Dermis microvascular lymphatic vessel endothelial cell (primary cell): ENCODE data around the gene BTBD18. TPM values are rescaled to one million over a fixed set of nuclear protein-coding genes. Genes with fewer than 3 reads are reported as not detected.
A peak's percentile ranks its signal among the peaks of the same experiment; 100 is the strongest.

Experiments
- DNase-seq, 2 donors: peaks; one replicate each; pipeline versions ENCODE4 v3.0.0 to v3.0.0-alpha.2; 2010; ENCODE audit warnings: low read depth in 2 of 2
- total RNA-seq: library from RNA; depleted of rRNA; stranded (reverse); fragments of >200 nt; gene quantifications from 2 replicates; pipeline ENCODE4 v1.2.1, GENCODE V29; 2014

BTBD18 gene
- total RNA-seq, 1 donor from 2014 or later: not detected

DNA sequence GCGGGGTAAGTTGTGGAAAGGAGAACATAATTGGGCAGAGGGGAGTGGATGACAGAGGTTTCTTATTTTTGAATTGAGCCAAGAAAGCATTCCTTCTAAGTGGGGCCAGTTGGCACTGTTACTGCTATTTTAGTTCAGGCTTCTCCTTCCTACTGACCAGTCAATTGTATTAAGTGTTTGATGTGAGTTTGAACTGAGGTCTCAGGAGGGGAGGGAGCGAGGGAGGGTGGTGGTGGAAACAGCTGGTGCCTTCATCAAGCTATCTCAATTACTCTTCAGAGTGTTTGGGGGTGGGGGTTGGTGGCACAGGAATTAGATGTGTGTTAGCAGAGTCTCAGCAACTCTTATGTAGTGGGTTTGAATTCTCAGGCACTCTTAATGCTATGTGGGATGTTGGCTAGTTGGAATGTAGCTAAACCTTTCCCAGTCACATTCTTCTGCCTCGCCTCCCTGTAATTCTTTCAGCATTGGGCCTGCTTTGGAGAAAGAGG, 24.5 kb upstream of the BTBD18 start:
- DNase-seq: peak in 1 of 2 donors; percentile 78

DNA sequence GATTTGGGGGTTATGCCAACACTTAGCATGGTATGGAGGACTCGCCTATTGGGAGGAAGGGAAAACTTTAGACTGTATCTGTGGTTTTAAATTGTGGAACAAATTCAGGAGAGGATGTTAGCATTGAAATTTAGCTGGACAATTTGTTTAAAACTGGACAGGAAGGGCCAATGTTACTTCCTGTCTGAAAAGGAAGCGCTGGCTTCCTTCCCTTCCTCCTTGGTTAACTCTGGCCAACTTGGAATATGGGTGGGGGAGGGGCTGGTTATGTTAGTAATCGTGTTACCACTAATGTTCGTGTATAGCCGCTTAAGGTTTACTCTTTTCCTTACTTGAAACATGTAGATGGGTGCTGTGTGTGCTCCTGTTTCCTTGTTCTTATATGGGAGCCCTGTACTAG, 23.9 kb upstream of the BTBD18 start:
- peak in 1 of 2 donors; percentile 69 for DNase-seq

DNA sequence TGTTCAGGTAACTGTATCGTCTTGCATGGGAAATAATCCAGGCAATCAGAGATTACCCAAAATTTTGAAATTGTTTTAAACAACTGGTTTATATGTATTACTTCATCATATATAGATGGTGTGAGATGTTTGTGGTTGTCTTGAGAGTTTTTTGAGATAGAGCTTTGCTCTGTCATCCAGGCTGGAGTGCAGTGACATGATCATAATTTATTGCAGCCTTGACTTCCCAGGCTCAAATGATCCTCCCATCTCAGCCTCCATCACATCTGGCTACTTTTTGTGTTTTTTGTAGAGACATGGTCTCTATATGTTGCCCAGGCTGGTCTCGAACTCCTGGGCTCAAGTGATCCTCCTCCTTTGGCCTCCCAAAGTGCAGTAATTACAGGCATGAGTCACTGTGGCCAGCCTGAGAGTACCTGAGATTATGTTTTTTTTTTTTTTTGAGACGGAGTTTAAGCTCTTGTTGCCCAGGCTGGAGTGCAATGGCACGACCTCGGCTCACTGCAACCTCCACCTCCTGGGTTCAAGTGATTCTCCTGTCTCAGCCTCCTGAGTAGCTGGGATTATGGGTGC, 21.5 kb upstream of the BTBD18 start:
- no peak for DNase-seq

DNA sequence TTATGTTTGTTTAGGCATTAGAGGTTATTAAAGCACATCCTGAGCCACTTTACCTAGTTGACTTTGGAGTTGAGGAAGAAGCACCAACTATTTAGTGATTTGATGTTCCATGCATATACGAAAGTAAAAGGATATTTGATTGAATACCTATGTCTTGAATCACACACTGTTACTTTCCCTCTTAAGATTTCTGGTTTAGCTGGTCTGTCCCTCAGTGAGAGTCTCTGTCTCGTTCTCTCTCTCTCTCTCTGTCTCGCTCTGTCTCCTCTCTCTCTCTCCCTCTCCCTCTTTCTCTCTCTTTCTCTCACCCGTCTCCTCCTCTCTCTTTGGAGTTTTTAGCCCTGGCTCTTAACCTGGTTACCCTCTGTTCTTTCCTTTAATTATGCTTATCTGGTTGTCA, 20.9 kb upstream of the BTBD18 start:
- no peak for DNase-seq

DNA sequence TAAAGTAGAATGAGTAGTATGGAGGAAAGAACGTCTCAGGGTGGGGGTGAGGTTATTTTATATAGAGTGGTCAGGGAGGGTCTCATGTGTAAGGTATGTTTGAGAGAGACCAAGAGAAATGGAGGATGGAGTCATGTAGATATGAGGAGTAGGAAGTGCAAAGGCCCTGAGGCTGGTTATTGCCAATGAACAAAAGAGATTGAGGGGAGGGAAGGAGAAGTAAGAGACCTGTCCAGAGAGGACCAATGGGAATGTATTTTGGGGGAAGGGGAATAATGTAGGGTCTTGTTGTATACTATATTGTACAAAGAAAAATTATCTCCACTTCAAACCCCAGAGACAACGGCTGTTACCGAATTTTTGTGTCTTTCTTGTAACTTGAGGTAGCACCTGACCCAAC, 19.7 kb upstream of the BTBD18 start:
- no peak for DNase-seq

DNA sequence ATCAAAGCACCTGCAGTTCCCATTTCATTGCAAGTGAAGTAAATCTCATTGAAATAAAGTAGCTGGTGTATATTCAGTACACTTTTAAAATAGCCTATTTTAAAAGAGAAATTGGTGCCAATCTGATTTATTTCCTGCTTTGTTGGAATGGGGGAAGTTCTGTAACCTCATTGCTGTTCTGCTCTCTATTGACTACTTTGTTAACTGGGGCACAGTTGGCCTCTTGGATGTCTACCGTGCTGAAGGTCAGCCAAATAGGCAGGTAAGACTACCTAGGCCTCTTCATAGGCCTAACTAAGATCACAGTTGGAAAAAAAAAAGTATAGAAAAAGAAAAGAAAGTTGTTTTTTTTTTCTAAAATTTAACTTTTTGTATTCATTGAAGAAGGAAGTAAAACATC, 19.2 kb upstream of the BTBD18 start:
- DNase-seq: no peak

DNA sequence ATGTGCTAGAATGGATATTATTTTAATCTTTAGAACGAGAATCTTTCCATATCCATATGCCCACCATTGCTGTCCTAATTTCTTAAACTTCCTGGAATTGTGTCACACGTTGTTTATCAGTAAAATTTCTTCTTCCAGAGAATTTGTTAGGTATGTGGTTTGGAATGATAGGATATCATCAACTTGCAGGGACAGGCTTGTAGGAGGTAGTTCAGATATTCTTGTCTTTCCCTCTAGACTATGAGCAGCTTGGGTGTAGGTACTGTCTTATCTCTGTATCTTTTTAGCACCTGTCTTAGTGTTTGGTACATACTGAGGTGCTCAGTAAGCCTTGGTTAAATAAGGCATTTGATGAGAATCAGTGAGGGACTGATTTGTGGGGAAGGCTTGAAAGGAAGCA, 13.4 kb upstream of the BTBD18 start:
- DNase-seq: no peak

DNA sequence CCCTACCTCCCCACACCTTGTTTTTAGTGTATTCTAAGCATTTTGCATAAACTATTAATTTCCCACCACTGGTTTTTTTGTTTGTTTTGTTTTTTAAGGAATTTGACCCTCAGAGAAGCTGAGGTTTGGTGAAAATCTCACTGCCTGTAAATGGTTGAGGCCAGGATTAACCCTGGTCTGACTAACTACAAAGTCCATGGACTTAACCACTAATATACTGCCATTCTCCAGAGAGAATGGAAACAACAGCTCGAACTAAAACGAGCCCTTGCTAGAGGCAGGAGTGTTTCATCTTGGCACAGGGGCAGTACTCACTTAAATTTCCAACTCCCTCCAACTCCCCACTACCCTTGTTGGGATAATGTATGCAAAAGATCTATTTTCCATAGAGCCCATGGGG, 12.9 kb upstream of the BTBD18 start:
- DNase-seq: no peak

DNA sequence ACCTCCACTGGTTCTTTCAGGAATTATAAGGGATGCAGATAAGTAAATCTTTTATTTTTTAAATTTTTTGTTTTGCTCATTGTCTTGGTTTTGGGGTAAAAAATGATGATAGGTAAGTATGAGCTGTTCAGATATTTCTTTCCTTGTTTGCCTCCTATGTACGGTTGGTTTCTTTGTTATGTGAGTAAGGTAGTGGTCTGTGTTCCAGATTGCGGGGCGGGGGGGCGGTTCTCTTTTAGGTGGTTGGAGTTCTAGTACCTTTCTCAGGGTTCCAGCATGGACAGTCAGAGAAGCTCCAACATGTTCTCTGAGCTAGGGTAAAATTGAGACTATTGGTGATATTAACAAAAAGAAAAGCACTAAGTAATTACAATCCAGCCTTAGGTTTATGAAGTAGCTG, 12.4 kb upstream of the BTBD18 start:
- DNase-seq: no peak

DNA sequence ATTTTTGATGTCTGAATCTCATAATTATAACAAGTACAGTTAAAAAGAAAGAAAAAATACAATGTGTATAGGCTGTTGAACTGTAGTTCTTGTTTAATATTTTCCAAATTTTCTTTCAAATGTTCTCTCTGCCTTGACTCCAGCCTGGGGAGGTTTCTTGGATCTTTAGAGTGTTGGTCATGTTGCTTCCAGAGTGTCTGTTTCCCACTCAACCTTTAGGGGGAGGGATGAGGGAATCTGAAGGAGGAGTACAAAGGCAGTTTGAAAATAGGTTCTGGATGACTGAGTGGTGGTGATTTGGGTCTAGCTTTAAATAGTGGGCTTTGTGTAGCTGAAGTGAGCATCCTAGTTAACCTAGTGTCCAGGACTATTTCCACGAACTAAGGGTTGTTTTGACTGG, 11.9 kb upstream of the BTBD18 start:
- DNase-seq: peak in 1 of 2 donors; percentile 62

DNA sequence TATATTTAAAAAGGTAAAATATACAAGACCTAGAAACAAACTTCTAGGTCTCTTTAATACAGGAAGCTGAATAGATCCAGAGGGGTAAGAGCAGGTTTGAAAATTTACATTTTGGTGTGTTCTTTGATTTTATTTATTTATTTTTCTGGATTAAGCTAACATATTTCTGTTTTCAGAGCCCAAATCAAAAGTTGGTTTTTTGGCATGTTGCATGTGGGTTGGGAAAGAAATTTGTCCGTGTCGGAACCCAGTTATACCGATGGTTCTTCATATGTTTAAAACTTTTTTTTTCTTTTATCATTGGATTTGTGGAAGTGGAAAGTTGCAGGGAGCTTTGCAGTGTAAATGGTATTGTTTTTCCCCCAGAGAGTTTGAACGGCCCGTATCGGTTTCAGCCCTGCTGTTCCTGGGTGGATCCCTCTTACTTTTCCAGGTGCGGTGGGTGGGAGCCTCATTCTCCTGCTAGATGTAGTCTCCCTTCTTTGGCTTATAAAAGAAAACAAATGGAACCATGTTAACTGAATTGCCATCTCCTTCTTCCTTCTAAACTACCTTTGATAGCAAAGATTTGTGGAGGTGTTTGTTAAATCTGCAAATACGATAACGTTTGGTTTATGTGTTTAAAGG, 10.7 kb upstream of the BTBD18 start:
- DNase-seq: no peak

DNA sequence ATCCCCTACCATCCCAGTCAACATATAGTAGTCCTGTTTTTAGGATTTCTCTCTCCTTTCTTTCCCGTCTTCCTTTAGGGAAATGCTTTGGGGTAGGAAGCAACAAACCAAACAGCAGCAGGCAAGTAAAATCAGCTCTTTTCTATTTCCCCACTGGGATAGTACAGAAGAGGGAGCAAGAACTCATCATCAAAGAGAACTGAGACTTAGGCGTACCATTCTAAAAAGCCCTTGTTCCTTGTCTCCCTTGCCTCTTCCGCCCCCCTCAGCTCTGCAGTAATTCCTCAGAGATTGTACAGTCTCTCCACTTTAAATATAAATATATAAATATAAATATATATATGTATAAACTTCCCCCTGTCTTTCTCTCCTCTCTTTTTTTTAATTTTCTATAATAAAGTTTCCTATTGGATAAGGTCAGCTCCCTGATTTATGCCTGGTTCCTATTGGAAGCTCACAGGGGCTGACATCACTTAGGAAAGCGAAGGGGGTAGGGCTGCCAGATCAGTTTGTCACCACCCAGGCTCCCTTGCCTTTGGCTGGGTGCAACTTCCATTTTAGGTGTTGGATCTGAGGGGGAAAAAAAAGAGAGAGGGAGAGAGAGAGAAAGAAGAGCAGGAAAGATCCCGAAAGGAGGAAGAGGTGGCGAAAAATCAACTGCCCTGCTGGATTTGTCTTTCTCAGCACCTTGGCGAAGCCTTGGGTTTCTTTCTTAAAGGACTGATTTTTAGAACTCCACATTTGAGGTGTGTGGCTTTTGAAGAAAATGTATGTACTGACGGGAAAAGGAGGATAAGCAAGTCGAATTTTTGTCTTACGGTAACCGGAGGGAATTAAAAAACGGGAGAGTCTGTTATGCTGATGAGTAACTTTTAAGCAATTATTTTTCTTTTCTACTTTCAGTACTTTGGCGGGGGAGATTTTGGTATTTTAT, 9.9 kb upstream of the BTBD18 start, which contains the start of gene CTNND1:
TSS of gene CTNND1 (plus strand) at position 502 of the 934 bp plus-strand sequence. CDS start 29,677 bp downstream, outside the sequence.
- peak; percentile 97 to 98 for DNase-seq

DNA sequence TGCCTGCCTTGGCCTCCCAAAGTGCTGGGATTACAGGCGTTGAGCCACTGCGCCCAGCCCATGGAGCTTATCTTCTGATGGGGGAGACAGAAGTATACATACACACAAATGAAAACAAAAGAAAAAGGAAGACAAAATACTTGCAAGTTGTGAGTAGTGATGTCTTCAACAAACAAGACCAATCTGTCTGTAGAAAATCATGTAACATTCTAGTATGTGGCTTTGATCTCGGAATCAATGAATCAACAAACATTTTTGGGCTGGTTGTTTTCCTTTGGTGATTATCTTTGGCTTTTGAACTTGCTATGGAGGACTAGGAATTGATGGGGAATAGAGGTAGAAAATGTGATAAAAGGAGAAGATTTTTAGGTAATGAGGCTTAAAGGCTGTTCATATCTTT, 6.6 kb upstream of the BTBD18 start:
- no peak for DNase-seq

DNA sequence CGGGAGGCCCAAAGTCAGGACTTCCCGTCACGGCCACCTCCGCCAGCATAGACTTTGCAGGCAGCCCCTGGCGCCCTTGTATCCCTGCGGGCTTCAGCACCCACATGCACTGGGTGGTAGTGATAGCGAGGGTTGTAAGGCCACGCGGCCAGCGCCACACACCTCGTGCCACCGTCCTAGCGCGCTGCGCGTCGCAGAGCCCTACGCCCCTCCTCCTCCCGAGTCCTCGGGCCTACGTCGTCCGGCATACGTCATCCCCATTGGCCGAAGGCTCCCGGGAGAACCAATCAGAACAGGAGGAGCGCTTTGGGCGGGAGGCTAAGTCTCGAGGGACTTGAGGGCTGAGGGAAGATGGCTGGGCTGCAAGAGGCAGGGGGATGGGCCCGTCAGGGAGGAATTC, 1.3 kb upstream of the BTBD18 start:
- no peak for DNase-seq

DNA sequence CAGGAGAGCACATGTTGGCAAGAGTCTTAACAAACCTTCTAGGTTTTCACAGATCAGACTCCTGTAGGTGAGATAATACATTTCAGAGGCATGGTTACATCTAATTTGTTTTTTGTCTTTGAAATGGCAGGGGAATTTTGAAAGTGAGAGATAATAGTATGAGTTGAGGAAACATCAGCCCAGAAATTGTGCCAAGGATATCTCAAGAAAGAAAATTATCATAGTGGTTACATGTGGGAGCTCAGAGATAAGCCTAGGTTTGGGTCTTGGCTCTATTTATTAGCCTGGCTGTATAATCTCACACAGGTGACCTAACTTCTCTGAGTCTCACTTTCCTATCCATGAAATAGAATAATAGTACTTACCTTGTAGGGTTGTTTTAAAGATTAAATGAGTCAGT, 443 bp downstream of the BTBD18 start:
- DNase-seq: no peak

DNA sequence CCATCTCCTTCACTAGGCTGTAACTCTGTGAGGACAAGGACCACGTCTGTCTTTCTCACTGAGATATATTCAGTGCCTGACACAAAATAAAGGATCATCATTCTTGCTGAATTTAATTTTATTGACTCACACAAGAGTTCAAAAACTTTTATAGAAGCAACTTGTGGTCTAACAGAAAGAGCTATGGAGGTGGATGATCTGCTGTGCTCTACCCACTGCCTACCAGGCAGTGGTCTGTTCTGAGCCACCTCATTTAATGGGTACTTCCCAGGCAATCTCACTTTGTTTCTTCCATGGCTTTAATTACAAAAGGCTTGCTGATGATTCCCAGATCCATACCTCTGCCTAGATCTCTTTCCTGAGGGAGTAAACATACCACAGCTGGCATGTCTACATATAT, 4.7 kb downstream of the BTBD18 start:
- no peak for DNase-seq

DNA sequence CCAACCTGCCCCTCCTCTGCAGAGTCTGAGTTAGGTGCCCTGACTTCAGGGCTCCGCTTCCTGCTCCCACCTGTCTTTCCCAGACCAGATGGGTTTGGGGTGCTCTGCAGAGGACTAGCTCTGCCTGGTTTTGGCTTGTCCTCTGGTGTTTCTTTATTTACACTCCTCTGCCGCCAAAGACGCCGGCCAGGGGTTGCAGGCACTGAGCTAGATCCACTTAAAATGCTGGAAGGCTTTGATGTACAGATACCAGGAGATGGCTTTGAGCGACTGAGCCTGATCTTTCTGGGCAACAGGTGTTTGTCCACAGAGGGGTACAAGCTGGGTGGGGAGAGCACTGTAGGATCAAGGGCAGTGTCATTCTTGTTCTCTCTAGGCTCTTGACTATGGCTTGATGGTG, 6.4 kb downstream of the BTBD18 start:
- no peak for DNase-seq

DNA sequence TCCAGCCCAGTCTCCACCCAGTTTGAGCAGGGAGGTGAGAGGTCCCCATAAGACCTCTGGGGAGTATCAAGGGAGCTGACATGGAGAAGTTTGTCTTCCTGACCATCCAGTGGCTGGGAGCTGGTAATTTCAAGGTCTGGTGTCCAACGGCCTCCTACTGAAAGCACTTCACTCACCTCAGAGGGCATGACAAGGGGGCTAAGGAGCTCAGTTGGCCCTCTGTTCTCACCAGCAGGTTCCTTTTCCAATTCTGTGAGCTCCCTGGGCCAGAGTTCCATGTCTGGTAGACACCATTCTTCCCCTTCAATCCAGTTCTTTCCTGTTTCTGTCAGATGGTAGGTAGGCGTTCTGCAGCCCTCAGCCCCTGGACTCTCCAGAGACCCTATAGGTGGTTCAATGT, 7.3 kb downstream of the BTBD18 start:
- no peak for DNase-seq

DNA sequence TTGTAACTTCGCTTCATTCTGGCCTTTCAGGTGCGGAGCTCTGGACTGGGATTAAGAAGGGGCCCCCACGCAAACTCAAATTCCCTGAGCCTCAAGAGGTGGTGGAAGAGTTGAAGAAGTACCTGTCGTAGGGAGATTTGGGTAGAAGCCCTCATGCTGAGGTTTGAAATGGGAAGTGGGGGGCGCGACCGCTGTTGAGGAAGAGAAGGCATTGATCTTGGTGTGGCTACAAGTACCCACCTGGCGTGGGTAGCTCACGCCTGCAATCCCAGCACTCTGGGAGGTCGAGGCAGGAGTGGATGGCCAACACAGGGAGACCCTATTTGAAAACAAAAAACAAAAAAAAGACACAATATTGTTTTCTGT, 9.5 kb downstream of the BTBD18 start:
- no peak for DNase-seq

DNA sequence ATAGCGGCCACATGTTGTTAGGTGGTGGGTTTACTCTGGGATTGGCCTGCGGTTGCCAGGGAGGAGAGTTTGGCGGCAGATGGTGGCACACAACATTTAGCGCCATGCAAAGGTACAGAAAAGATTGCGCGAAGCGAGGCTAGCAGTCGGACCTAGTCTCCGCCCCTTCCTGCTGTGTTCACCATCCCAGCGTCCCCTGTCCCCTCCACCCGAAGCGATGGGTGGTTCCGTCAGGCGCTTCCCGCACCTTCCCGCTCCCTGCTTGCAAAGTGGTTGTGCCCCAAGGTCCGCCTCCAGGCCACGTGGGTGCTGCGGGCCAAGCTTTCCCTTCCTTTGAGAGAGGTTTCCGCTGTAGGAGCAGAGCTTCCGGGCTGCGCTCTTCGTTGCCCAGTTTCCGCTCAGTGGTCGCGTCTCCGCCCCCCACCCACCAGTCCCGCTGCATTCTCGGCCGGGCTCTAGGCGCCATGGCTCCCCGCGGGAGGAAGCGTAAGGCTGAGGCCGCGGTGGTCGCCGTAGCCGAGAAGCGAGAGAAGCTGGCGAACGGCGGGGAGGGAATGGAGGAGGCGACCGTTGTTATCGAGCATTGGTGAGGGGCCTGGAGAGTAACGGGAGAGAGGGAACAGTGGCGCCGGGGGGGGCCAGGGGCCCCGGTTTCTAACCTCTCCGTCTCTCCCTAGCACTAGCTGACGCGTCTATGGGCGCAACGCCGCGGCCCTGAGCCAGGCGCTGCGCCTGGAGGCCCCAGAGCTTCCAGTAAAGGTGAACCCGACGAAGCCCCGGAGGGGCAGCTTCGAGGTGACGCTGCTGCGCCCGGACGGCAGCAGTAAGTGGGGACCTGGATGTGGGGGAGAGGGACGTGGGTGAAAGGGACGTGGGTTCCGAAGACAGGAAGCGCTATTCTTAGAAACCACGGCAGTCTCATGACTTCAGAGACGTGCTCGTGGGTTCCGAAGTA, 10.2 kb downstream of the BTBD18 start, which contains the start of gene SELENOH:
TSS of gene SELENOH (plus strand) at position 360 of the 955 bp plus-strand sequence. CDS start at position 465, 105 bp downstream.
- DNase-seq: peak; percentile 95 to 97
